ENCODE measurements around the gene STRADA. TPM values are rescaled to one million over a fixed set of nuclear protein-coding genes. Genes with fewer than 3 reads are reported as not detected.

STRADA gene
- total RNA-seq, 2 experiments from 2014 or later: 46.0 to 49.9 TPM

- ATAC-seq (peak; percentile 23), DNase-seq (peak; percentile 89)
- Mint-ChIP-seq H3K9me3 (ENCODE audit: insufficient read depth) (no peaks in the 10 kb centered on the region), H3K36me3 (ENCODE audit: low read depth) (peaks cover 63% of the 10 kb centered on the region), H3K4me1 (ENCODE audit: low read depth) (peaks cover 65% of the 10 kb centered on the region), H3K4me3 (peak overlapping the region; percentile 86), H3K27me3 (ENCODE audit: low read depth) (no peaks in the 10 kb centered on the region), H3K27ac (peak overlapping the region; percentile 94)
- ChIA-PET CTCF (interaction anchor here (0.7 to 3.0 kb wide), 5 partner anchors 9 to 277 kb away, joined by 3 to 19 read pairs (median 3); no protein-coding TSS in a partner anchor), POLR2A (interaction anchor here (0.6 to 3.9 kb wide), 10 partner anchors 8 to 446 kb away, joined by 3 to 33 read pairs (median 9); partner anchors contain the start of genes CCDC47, DDX42 and STRADA)
These were observed 39.5 kb downstream of the STRADA start for GRCh38 chr17:63701868-63702720.

- Mint-ChIP-seq H3K27me3 (ENCODE audit: low read depth) (no peaks in the 10 kb centered on the region), H3K9me3 (ENCODE audit: insufficient read depth) (no peaks in the 10 kb centered on the region), H3K27ac (peak overlapping the region; percentile 94), H3K4me3 (peak overlapping the region; percentile 86), H3K36me3 (ENCODE audit: low read depth) (peaks cover 68% of the 10 kb centered on the region), H3K4me1 (ENCODE audit: low read depth) (peaks cover 64% of the 10 kb centered on the region)
- CTCF ChIA-PET: interaction anchor here (0.9 to 3.0 kb wide), 6 partner anchors 9 to 276 kb away, joined by 3 to 19 read pairs (median 4); no protein-coding TSS in a partner anchor
- no peak for DNase-seq
- no peak for ATAC-seq
- POLR2A ChIA-PET: interaction anchor here (0.6 to 3.9 kb wide), 7 partner anchors 7 to 346 kb away, joined by 3 to 33 read pairs (median 14); partner anchors contain the start of genes CCDC47, DDX42 and STRADA
These were observed 40.2 kb downstream of the STRADA start for GRCh38 chr17:63701456-63701820.

GRCh38 chr17:63700528-63701455 lies 40.8 kb downstream of the STRADA start:
- peak; percentile 69 for DNase-seq
- H3K4me1 Mint-ChIP-seq (ENCODE audit: low read depth): peaks cover 64% of the 10 kb centered on the region
- peaks cover 67% of the 10 kb centered on the region for H3K36me3 Mint-ChIP-seq (ENCODE audit: low read depth)
- CTCF ChIA-PET: interaction anchor here (0.9 to 3.0 kb wide), 5 partner anchors 10 to 134 kb away, joined by 3 to 19 read pairs (median 4); no protein-coding TSS in a partner anchor
- peak overlapping the region; percentile 94 for H3K27ac Mint-ChIP-seq
- POLR2A ChIA-PET: interaction anchor here (0.6 to 3.9 kb wide), 10 partner anchors 9 to 347 kb away, joined by 3 to 33 read pairs (median 4); partner anchors contain the start of genes CCDC47, DDX42 and STRADA
- ATAC-seq: peak; percentile 11
- H3K4me3 Mint-ChIP-seq: peak overlapping the region; percentile 86
- no peaks in the 10 kb centered on the region for H3K9me3 Mint-ChIP-seq (ENCODE audit: insufficient read depth)
- no peaks in the 10 kb centered on the region for H3K27me3 Mint-ChIP-seq (ENCODE audit: low read depth)

- Mint-ChIP-seq H3K9me3 (ENCODE audit: insufficient read depth) (no peaks in the 10 kb centered on the region), H3K36me3 (ENCODE audit: low read depth) (peaks cover 68% of the 10 kb centered on the region), H3K4me3 (peak within 1 kb of the TSS; percentile 96), H3K27me3 (ENCODE audit: low read depth) (no peaks in the 10 kb centered on the region), H3K4me1 (ENCODE audit: low read depth) (peaks cover 64% of the 10 kb centered on the region), H3K27ac (peak within 1 kb of the TSS; percentile 98)
- peak; percentile 86 for DNase-seq
- CTCF ChIA-PET: no interaction called here
- POLR2A ChIA-PET: interaction anchor here (0.6 to 7.7 kb wide), 7 partner anchors 10 to 73 kb away, joined by 3 to 150 read pairs (median 21); partner anchors contain the start of genes CCDC47, DDX42 and STRADA
- ATAC-seq: peak; percentile 29
These were observed 41.7 kb downstream of the STRADA start, which contains the start of gene LIMD2 for GRCh38 chr17:63699638-63700527. Gene LIMD2 (minus strand): TSS chr17:63700125. CDS start chr17:63699298, 827 bp downstream.

GRCh38 chr17:63698886-63699637 lies 42.5 kb downstream of the STRADA start:
- DNase-seq (peak; percentile 94), ATAC-seq (peak; percentile 20)
- H3K4me1 Mint-ChIP-seq (ENCODE audit: low read depth): peaks cover 63% of the 10 kb centered on the region
- peak overlapping the region; percentile 98 for H3K27ac Mint-ChIP-seq
- H3K27me3 Mint-ChIP-seq (ENCODE audit: low read depth): no peaks in the 10 kb centered on the region
- CTCF ChIA-PET: interaction anchor here (0.8 to 6.9 kb wide), 12 partner anchors 10 to 273 kb away, joined by 3 to 85 read pairs (median 6); partner anchors contain the start of genes CCDC47, DDX42 and STRADA
- peak overlapping the region; percentile 96 for H3K4me3 Mint-ChIP-seq
- H3K36me3 Mint-ChIP-seq (ENCODE audit: low read depth): peaks cover 69% of the 10 kb centered on the region
- POLR2A ChIA-PET: interaction anchor here (0.5 to 7.7 kb wide), 23 partner anchors 11 to 408 kb away, joined by 3 to 150 read pairs (median 6); partner anchors contain the start of genes CCDC47, DDX42, PSMC5 and STRADA
- no peaks in the 10 kb centered on the region for H3K9me3 Mint-ChIP-seq (ENCODE audit: insufficient read depth)

GRCh38 chr17:63698381-63698885 lies 43.2 kb downstream of the STRADA start:
- H3K36me3 Mint-ChIP-seq (ENCODE audit: low read depth): peaks cover 68% of the 10 kb centered on the region
- no peak for ATAC-seq
- ChIA-PET POLR2A (interaction anchor here (0.5 to 7.7 kb wide), 28 partner anchors 12 to 408 kb away, joined by 3 to 150 read pairs (median 4); partner anchors contain the start of genes CCDC47, DDX42, MAP3K3 and PSMC5), CTCF (interaction anchor here (0.6 to 6.9 kb wide), 18 partner anchors 10 to 273 kb away, joined by 3 to 85 read pairs (median 4); partner anchors contain the start of genes CCDC47, DDX42, MAP3K3 and STRADA)
- peaks cover 63% of the 10 kb centered on the region for H3K4me1 Mint-ChIP-seq (ENCODE audit: low read depth)
- no peaks in the 10 kb centered on the region for H3K27me3 Mint-ChIP-seq (ENCODE audit: low read depth)
- peak; percentile 44 for DNase-seq
- H3K9me3 Mint-ChIP-seq (ENCODE audit: insufficient read depth): no peaks in the 10 kb centered on the region
- H3K27ac Mint-ChIP-seq: peak overlapping the region; percentile 98
- peak overlapping the region; percentile 96 for H3K4me3 Mint-ChIP-seq

GRCh38 chr17:63697341-63698286 lies 44.0 kb downstream of the STRADA start:
- ChIA-PET POLR2A (interaction anchor here (0.6 to 7.7 kb wide), 34 partner anchors 13 to 272 kb away, joined by 3 to 150 read pairs (median 4); partner anchors contain the start of genes ACE, CCDC47, DDX42 and MAP3K3), CTCF (interaction anchor here (0.6 to 6.9 kb wide), 28 partner anchors 11 to 272 kb away, joined by 3 to 85 read pairs (median 4); partner anchors contain the start of genes CCDC47, DDX42, MAP3K3 and STRADA)
- no peaks in the 10 kb centered on the region for H3K9me3 Mint-ChIP-seq (ENCODE audit: insufficient read depth)
- peak overlapping the region; percentile 98 for H3K27ac Mint-ChIP-seq
- peaks cover 67% of the 10 kb centered on the region for H3K36me3 Mint-ChIP-seq (ENCODE audit: low read depth)
- ATAC-seq (peak; percentile 35), DNase-seq (peak; percentile 91)
- peaks cover 59% of the 10 kb centered on the region for H3K4me1 Mint-ChIP-seq (ENCODE audit: low read depth)
- no peaks in the 10 kb centered on the region for H3K27me3 Mint-ChIP-seq (ENCODE audit: low read depth)
- H3K4me3 Mint-ChIP-seq: peak overlapping the region; percentile 96

- ATAC-seq (no peak), DNase-seq (peak; percentile 69)
- Mint-ChIP-seq H3K9me3 (ENCODE audit: insufficient read depth) (no peaks in the 10 kb centered on the region), H3K4me1 (ENCODE audit: low read depth) (peaks cover 49% of the 10 kb centered on the region), H3K4me3 (peak overlapping the region; percentile 96), H3K27me3 (ENCODE audit: low read depth) (no peaks in the 10 kb centered on the region), H3K27ac (peak overlapping the region; percentile 98), H3K36me3 (ENCODE audit: low read depth) (peaks cover 66% of the 10 kb centered on the region)
- CTCF ChIA-PET: interaction anchor here (0.6 to 6.9 kb wide), 12 partner anchors 12 to 268 kb away, joined by 3 to 85 read pairs (median 4); partner anchors contain the start of genes CCDC47, DDX42 and MAP3K3
- POLR2A ChIA-PET: interaction anchor here (0.5 to 7.7 kb wide), 13 partner anchors 10 to 271 kb away, joined by 3 to 150 read pairs (median 6); partner anchors contain the start of genes CCDC47, DDX42, MAP3K3 and PSMC5
These were observed 45.1 kb downstream of the STRADA start for GRCh38 chr17:63696381-63696961.

Measured in activated CD8-positive, alpha-beta T cell treated with anti-CD3 and anti-CD28 coated beads, Interleukin-2, amount 10 ng/mL, durations not matched to agents 7 days and 5 days (primary cell).